HG03442 (cell line): ENCODE measurements around the gene CUX1.
"Not testable (repeated sequence)": the region's sequence is repeated elsewhere in the genome, so short reads cannot be mapped to it uniquely, and the experiment has no call there.

ENCODE experiments used
- ATAC-seq: cut with Tn5 transposase; IDR thresholded peaks from one replicate; pipeline ENCODE4 v1.9.1; 2021; ENCODE audit warnings: mild to moderate bottlenecking, moderate library complexity; ENCODE audit not compliant: unreplicated experiment

Gene CUX1

DNA sequence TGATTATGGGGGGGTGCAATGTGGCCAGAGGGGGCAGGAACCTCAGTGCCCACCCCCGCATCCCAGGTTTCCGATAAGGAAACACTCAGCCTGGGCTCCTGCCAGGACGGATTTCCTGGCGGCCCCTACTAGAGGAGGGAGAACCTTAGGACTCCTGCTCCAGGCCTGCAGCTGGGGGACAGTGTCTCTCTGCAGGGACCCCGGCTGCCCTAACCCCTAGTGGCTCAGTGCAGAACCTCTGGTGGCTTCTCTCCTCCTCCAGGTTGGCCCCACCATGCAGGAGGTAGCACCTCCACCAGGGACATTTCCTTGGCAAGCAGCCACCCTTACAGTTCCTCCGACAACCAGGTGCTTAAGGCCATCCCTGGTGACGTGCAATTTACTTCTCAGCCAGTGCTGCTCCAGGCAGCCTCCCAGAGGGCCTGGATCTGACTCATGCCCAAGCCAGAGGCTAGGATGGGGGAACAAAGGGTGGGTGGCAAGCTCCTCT, 501.1 kb downstream of the CUX1 start:
- ATAC-seq = no peak

DNA sequence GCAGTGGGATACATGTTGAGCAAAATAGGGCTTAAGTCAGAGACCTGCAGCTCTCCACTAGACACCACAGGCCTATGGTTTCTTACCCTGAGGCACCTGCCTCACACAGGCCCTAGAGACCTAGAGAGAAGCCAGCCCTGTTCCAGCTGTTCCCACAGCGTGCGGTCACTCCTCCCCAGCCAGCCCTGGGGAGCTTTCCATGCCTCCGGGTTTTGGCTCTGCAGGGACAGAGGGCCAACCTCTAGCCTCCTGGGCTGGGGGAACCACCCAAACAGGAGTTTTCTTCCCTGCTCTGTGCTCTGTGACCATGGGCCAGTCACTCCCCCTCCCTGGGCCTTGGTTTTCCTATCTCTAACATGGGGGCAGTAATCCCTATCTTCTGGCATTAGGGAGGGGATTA, 502.2 kb downstream of the CUX1 start:
- ATAC-seq = no peak

DNA sequence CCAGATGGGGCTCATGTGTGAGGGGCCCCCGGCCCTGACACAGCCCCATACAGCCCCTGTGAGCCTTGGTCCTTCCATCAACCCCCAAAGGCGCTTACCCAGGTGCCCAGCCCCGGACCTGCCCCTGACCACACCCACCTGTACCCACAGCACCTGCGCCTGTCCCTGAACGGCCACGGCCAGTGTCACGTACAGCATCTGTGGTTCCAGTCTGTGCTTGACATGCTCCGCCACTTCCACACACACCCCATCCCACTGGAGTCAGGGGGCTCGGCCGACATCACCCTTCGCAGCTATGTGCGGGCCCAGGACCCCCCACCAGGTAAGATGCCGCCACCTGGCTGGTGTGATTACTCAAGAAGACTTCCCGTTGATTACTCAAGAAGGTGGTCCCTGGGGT, 502.8 kb downstream of the CUX1 start:
- no peak for ATAC-seq

DNA sequence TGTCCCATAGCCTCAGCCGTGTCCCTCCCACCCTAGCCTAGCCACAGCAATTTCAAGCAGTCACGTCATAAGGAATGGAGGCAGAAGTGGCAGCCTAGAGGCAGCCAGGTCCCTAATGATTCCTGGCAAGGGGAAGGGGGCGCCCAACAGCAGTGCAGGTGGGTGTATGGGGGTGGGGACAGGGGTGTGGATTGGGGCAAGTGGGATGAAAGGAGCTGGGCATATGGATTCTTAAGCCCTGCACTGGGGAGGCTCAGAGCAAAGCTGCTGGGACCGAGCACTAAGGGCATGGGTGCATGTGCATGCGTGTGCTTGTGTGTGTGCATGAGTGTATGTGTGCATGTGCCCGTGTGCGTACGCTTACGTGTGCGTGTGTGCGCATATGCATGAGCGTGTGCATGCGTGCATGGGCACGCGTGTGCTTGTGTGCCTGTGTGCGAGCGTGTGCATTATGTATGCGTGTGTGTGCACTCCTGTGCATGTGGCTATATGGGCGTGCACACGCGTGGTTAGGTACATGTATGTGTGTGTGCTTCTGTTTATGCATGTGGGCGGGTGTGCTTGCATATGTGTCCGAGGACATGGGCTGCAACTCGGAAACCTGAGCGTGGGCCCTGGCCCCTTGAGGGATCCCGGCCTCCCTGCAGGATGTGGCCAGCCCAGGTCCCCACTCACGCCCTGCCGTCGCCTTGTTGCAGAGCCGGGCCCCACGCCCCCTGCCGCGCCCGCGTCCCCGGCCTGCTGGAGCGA, 503.4 kb downstream of the CUX1 start:
- ATAC-seq = no peak

DNA sequence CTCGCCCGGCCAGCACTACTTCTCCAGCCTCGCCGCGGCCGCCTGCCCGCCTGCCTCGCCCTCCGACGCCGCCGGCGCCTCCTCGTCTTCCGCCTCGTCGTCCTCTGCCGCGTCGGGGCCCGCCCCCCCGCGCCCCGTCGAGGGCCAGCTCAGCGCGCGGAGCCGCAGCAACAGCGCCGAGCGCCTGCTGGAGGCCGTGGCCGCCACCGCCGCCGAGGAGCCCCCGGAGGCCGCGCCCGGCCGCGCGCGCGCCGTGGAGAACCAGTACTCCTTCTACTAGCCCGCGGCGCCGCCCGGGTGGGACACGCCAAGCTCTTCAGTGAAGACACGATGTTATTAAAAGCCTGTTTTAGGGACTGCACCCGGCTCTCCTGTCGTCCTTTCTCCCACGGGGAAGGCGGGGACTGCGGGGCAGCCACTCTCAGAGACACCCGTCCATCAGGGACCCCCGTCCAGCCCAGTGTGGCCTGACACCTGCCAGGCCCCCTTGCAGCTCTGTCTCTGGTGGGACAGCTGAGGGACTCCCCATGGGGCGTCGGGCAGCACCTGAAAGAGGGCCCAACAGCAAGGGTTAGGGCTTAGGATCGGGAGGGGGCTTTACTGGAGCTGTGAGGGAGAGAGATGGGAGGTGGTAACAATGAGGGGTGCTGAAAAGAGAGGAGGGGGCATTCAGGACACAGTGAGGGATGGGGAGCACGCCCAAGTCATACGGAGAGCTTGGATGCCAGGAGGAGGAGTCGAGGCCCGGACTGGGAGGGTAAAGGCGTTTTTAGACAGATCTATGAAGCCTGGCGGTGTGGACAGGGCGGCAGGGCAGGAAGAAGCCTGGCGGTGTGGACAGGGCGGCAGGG, 504.1 kb downstream of the CUX1 start:
- ATAC-seq = no peak

DNA sequence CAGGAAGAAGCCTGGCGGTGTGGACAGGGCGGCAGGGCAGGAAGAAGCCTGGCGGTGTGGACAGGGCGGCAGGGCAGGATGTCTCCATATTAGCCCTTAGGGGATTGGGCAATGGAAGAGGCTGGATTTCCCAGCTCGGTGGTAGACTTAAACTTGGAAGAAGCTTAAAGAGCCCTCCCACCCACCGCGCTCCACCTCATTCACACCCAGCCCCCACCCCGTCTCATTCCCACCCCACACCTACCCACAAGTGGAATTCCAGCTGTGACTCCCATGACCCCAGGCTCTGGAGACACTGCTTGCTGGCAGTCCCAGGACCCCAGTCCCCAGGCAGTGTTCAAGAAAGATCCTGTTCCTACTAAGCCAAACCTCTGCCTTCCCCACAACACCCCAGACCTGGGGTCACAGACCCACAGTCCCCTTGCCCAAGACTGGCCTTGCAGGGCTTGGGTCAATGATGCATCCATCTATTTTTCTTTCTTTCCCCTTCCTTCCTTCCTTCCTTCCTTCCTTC, 504.8 kb downstream of the CUX1 start:
- ATAC-seq = no peak

DNA sequence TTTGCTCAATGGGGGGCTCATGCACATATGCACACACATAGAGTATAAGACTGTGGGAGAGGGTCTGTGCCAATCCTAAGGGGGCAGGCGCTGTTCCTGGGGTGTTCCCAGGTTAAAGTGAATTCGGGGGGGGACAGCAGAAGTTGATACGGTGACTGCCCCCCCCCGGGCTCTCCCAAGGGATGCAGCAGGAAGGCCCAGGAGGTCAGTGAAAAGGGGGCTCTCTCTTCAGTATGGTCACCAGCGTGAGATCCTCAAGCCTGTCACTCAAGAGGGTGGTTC, 506.4 kb downstream of the CUX1 start:
- ATAC-seq = no peak

DNA sequence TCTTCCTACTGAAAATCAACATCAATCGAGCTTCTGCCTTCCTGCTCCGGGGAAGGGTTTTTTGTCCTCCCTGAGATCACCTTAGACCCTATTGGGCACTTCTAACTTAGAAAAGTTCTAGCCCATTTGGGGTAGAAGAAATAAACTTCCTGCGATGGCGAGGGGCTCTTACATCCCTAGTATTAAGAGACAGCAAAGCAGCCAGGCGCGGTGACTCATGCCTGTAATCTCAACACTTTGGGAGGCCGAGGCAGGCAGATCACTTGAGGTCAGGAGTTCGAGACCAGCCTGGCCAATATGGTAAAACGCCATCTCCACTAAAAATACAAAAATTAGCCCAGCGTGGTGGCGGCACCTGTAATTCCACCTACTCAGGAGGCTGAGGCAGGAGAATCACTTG, 507.7 kb downstream of the CUX1 start:
- not testable (repeated sequence) for ATAC-seq

DNA sequence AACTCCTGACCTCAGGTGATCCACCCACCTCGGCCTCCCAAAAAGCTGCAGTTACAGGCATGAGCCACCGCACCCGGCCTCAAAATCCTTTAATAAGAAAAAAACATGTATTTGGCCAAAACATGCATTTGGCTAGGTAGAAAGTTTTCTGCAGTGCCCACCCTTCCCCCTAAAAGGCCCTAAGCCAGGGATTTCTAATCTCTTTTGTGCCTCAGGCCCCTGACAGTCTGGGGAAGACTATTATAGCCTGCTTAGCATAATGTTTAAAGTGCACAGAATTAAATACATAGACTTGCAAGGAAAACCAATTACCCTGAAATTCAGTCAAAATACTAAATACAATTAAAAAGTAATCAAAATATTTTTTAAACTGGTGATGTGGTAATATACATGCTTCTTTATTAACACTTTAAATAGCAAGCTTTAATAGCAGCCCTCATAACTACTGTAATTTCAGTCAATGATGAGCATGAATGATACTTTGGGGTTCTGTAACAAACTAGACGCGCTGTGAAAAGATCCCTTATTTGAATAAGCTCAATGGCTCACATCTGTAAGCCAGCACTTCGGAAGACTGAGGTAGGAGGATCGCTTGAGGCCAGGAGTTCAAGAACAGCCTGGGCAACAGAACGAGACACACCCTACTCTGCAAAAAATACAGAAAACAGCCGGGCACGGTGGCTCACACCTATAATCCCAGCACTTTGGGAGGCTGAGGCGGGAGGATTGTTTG, 508.9 kb downstream of the CUX1 start:
- no peak for ATAC-seq

DNA sequence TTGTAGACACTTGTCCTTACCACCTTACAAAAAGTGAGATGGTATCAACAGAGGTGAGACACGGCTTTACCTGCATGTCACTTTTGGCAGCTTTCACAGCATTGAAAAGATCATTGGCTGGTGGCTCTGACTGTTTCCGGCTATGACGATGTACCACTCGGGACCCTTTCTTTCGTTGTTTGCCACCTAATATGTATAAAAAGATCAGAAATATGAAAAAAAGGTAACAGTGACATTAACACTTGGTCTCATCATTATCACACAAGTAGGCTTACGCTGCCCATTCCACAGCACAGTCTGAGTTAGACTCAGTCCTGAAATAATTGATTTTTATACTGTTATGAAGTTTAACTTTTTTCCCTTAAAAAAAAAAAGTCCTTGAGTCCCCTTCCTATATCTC, 509.8 kb downstream of the CUX1 start:
- not testable (repeated sequence) for ATAC-seq

DNA sequence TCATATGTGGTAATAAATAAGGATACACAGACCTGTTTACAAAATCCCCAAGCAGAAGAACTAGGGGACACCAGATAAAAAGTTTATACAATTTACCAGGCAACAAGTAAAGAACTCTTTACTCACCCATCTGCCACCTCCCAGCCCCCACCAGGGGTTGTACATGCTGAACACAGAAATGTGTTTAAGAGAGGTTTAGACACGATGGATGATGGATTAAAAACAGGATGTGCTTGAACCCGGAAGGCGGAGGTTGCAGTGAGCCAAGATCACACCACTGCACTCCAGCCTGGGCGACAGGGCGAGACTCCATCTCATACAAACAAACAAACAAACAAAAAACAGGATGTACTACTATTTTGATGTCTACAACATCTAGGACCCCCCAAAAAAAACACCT, 511.4 kb downstream of the CUX1 start:
- ATAC-seq = not testable (repeated sequence)

DNA sequence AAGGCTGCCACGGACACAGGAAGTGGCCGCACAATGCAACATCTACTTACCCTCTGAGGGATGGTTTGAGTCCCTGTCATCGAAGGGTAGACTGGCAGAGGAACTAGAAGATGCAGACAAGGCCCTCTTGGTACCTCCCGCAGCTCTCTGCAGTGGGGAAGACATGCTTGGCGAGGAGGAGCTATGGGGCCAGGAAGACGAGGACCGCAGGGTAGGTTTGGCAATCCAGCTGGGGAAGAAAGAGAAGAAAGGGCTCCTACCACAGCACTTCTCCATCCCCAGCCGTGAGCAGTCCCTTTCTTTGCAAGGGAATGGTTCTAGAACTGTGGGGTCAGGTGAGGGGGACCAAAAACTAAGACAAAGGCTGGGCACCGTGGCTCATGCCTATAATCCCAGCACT, 511.9 kb downstream of the CUX1 start:
- not testable (repeated sequence) for ATAC-seq

DNA sequence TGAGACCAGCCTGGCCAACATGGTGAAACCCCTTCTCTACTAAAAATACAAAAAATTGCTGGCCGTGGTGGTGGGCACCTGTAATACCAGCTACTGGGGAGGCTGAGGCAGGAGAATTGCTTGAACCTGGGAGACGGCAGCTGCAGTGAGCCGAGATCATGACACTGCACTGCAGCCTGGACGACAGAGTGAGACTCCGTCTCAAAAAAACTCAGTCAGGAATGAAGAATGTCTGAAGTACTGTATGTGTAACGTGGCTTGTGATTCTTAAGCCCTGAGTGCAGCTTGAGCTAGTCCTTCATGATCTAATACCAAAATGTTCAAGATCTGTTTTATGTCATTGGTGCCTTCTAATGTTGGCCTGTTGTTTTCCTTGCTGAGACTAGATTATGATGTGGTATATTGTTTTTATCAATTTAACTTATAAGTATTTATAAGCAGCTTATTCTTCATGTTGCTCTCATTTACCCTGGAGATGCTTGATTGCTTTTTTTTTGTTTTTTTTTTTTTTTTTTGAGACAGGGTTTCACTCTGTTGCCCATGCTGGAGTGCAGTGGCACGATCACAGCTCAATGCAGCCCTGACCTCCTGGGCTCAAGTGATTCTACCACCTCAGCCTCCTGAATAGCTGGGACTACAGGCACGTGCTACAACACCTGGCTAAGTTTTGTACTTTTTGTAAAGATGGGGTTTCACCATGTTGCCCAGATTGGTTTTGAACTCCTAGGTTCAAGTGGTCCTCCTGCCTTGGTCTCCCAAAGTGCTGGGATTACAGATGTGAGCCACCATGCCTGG, 513.4 kb downstream of the CUX1 start:
- ATAC-seq = not testable (repeated sequence)
